TTC549 (cell line): ENCODE results near the gene SLC41A3.
"Not testable (repeated sequence)": the region's sequence is repeated elsewhere in the genome, so short reads cannot be mapped to it uniquely, and the experiment has no call there.

Source experiments
- FAIRE-seq: peaks from 2 replicates; lab custom pipeline; 2012; peaks lifted over from hg19 to GRCh38; lab: Jason Lieb, UNC

Gene SLC41A3

GRCh38 chr3:126052196-126053058, 31.5 kb downstream of the SLC41A3 start:
- no peak for FAIRE-seq

- no peak for FAIRE-seq
These were observed 32.2 kb downstream of the SLC41A3 start for GRCh38 chr3:126051741-126052140.

- FAIRE-seq, result no peak
These were observed 32.7 kb downstream of the SLC41A3 start for GRCh38 chr3:126051234-126051633.

GRCh38 chr3:126050626-126051025, 33.3 kb downstream of the SLC41A3 start:
- no peak for FAIRE-seq

GRCh38 chr3:126050050-126050392, 33.9 kb downstream of the SLC41A3 start:
- FAIRE-seq, result no peak

GRCh38 chr3:126049289-126050049, 34.5 kb downstream of the SLC41A3 start:
- FAIRE-seq, result no peak

GRCh38 chr3:126040386-126040785, 43.5 kb downstream of the SLC41A3 start:
- FAIRE-seq, result no peak

GRCh38 chr3:126039870-126040269, 44.1 kb downstream of the SLC41A3 start:
- no peak for FAIRE-seq

- FAIRE-seq, result not testable (repeated sequence)
These were observed 45.1 kb downstream of the SLC41A3 start for GRCh38 chr3:126038791-126039190.

GRCh38 chr3:126036056-126036549, 47.8 kb downstream of the SLC41A3 start:
- no peak for FAIRE-seq

- no peak for FAIRE-seq
These were observed 48.4 kb downstream of the SLC41A3 start for GRCh38 chr3:126035362-126036050.

- FAIRE-seq, result no peak
These were observed 49.2 kb downstream of the SLC41A3 start for GRCh38 chr3:126034481-126035361.

- no peak for FAIRE-seq
These were observed 50.2 kb downstream of the SLC41A3 start for GRCh38 chr3:126033765-126034164.

- FAIRE-seq, result no peak
These were observed 50.7 kb downstream of the SLC41A3 start for GRCh38 chr3:126033051-126033745.

- FAIRE-seq, result no peak
These were observed 51.9 kb downstream of the SLC41A3 start for GRCh38 chr3:126031981-126032471.

GRCh38 chr3:126030455-126030854, 53.5 kb downstream of the SLC41A3 start:
- FAIRE-seq, result no peak

- no peak for FAIRE-seq
These were observed 54.7 kb downstream of the SLC41A3 start for GRCh38 chr3:126029241-126029640.

GRCh38 chr3:126028096-126028495, 55.8 kb downstream of the SLC41A3 start:
- FAIRE-seq, result no peak

- FAIRE-seq, result no peak
These were observed 57.2 kb downstream of the SLC41A3 start for GRCh38 chr3:126026761-126027160.

- FAIRE-seq, result no peak
These were observed 57.6 kb downstream of the SLC41A3 start for GRCh38 chr3:126026277-126026751.

- FAIRE-seq, result no peak
These were observed 58.1 kb downstream of the SLC41A3 start for GRCh38 chr3:126025862-126026261.
